WTC11 (cell line): ENCODE measurements around the gene SRC. TPM values are rescaled to one million over a fixed set of nuclear protein-coding genes. Genes with fewer than 3 reads are reported as not detected.
A peak's percentile ranks its signal among the peaks of the same experiment; 100 is the strongest.

Source experiments
- ATAC-seq: fragments of 200-7000 bp; cut with Tn5 transposase; 2 replicates; pipeline ENCODE4 v1.10.0; 2021; ENCODE audit warnings: mild to moderate bottlenecking, moderate library complexity
- CTCF ChIA-PET: fragments of 300-600 bp; sonication (Branson Sonifier 250); formaldehyde crosslinking; loops from one replicate; lab custom pipeline; 2021; ENCODE audit warnings: antibody characterized with exemption; lab: Charles Lee
- POLR2A ChIA-PET: fragments of 350-600 bp; sonication (Branson Sonifier 250); formaldehyde crosslinking; loops from one replicate; lab custom pipeline; 2021; ENCODE audit warnings: antibody characterized with exemption; lab: Charles Lee
- DNase-seq: peaks from one replicate; pipeline ENCODE4 v3.0.0; 2021; ENCODE audit warnings: low spot score
- H3K27ac Mint-ChIP-seq: 2 replicates; pipeline ENCODE4 v1.8.0; 2021; ENCODE audit warnings: mixed read lengths
- H3K27me3 Mint-ChIP-seq: 2 replicates; pipeline ENCODE4 v1.8.0; 2021; ENCODE audit warnings: low read depth, mild to moderate bottlenecking, moderate library complexity, mixed read lengths
- H3K36me3 Mint-ChIP-seq: 2 replicates; pipeline ENCODE4 v1.8.0; 2021; ENCODE audit warnings: mixed read lengths
- H3K4me1 Mint-ChIP-seq: 2 replicates; pipeline ENCODE4 v1.8.0; 2022; ENCODE audit warnings: mixed read lengths
- H3K4me3 Mint-ChIP-seq: 2 replicates; pipeline ENCODE4 v1.8.0; 2021; ENCODE audit warnings: mild to moderate bottlenecking, moderate library complexity, mixed read lengths
- H3K9me3 Mint-ChIP-seq: 2 replicates; pipeline ENCODE4 v1.8.0; 2021; ENCODE audit warnings: mixed read lengths
- AR ChIP-seq: fragments of 250-450 bp; sonication (Bioruptor Pico); IDR thresholded peaks from 2 replicates; pipeline ENCODE4 v1.9.0; 2021; ENCODE audit warnings: mild to moderate bottlenecking
- CTCF ChIP-seq: fragments of 200-600 bp; IDR thresholded peaks from 2 replicates; pipeline ENCODE4 v1.8.0; 2022; ENCODE audit warnings: antibody characterized with exemption
- E2F1 ChIP-seq: sonication (generic); formaldehyde crosslinking; IDR thresholded peaks from 2 replicates; pipeline ENCODE4 v1.8.0; 2022; ENCODE audit warnings: mild to moderate bottlenecking, missing genetic modification reagents
- E2F4 ChIP-seq: sonication (generic); formaldehyde crosslinking; IDR thresholded peaks from 2 replicates; pipeline ENCODE4 v1.8.1; 2022; ENCODE audit warnings: low read depth, mild to moderate bottlenecking, moderate library complexity, missing genetic modification reagents, borderline replicate concordance
- ERG ChIP-seq: fragments of 250-450 bp; sonication (Bioruptor Pico); IDR thresholded peaks from 2 replicates; pipeline ENCODE4 v1.8.0; 2021; ENCODE audit warnings: mild to moderate bottlenecking
- ETV6 ChIP-seq: sonication (generic); formaldehyde crosslinking; IDR thresholded peaks from 2 replicates; pipeline ENCODE4 v1.8.1; 2022; ENCODE audit warnings: mild to moderate bottlenecking, missing genetic modification reagents
- FOXJ3 ChIP-seq: sonication (generic); formaldehyde crosslinking; IDR thresholded peaks from 2 replicates; pipeline ENCODE4 v1.9.0; 2021; ENCODE audit warnings: missing genetic modification reagents, mild to moderate bottlenecking, borderline replicate concordance
- GABPB1 ChIP-seq: sonication (generic); formaldehyde crosslinking; IDR thresholded peaks from 2 replicates; pipeline ENCODE4 v1.8.1; 2023; ENCODE audit warnings: mild to moderate bottlenecking, missing genetic modification reagents
- HMGA2 ChIP-seq: fragments of 250-450 bp; sonication (Bioruptor Pico); IDR thresholded peaks from 2 replicates; pipeline ENCODE4 v1.4.0; 2021; ENCODE audit warnings: mild to moderate bottlenecking, moderate library complexity
- IRF2 ChIP-seq: sonication (generic); formaldehyde crosslinking; IDR thresholded peaks from 2 replicates; pipeline ENCODE4 v1.8.0; 2022; ENCODE audit warnings: low read depth, missing genetic modification reagents, borderline replicate concordance
- JAZF1 ChIP-seq: fragments of 250-450 bp; sonication (Bioruptor Pico); IDR thresholded peaks from 2 replicates; pipeline ENCODE4 v1.9.0; 2021; ENCODE audit warnings: moderate library complexity, mild to moderate bottlenecking, inconsistent platforms
- MAX ChIP-seq: sonication (generic); formaldehyde crosslinking; IDR thresholded peaks from 2 replicates; pipeline ENCODE4 v1.8.0; 2022; ENCODE audit warnings: mild to moderate bottlenecking, missing genetic modification reagents
- NFATC4 ChIP-seq: fragments of 250-450 bp; sonication (Bioruptor Pico); IDR thresholded peaks from 2 replicates; pipeline ENCODE4 v1.9.0; 2021; ENCODE audit warnings: mild to moderate bottlenecking
- NR3C1 ChIP-seq: sonication (generic); formaldehyde crosslinking; conservative IDR thresholded peaks from 2 replicates; pipeline ENCODE4 v1.8.1; 2023; ENCODE audit warnings: low read depth, mild to moderate bottlenecking, missing genetic modification reagents
- SMAD3 ChIP-seq: sonication (generic); formaldehyde crosslinking; IDR thresholded peaks from 2 replicates; pipeline ENCODE4 v1.8.0; 2022; ENCODE audit warnings: missing genetic modification reagents, mild to moderate bottlenecking, borderline replicate concordance
- SP1 ChIP-seq: sonication (generic); formaldehyde crosslinking; conservative IDR thresholded peaks from 2 replicates; pipeline ENCODE4 v1.8.1; 2022; ENCODE audit warnings: missing genetic modification reagents
- TEAD4 ChIP-seq: sonication (generic); formaldehyde crosslinking; IDR thresholded peaks from 2 replicates; pipeline ENCODE4 v1.8.0; 2022; ENCODE audit warnings: mild to moderate bottlenecking, missing genetic modification reagents
- ZBTB43 ChIP-seq: sonication (generic); formaldehyde crosslinking; IDR thresholded peaks from 2 replicates; pipeline ENCODE4 v1.8.1; 2023; ENCODE audit warnings: mild to moderate bottlenecking, missing genetic modification reagents
- ZMAT4 ChIP-seq: fragments of 250-450 bp; sonication (Bioruptor Pico); IDR thresholded peaks from 2 replicates; pipeline ENCODE4 v1.9.0; 2021; ENCODE audit warnings: mild to moderate bottlenecking
- ZNF671 ChIP-seq: fragments of 250-450 bp; sonication (Bioruptor Pico); IDR thresholded peaks from 2 replicates; pipeline ENCODE4 v1.8.0; 2021; ENCODE audit warnings: mild to moderate bottlenecking
- total RNA-seq: library from RNA; stranded (reverse); gene quantifications from 3 replicates; pipeline ENCODE4 v1.2.3, GENCODE V29; 2021

Gene SRC
- total RNA-seq, 1 experiment from 2014 or later = 33.3 TPM

- no peak for ATAC-seq
- H3K4me3 Mint-ChIP-seq = peak overlapping the region; percentile 30
Observed at GRCh38 chr20:37383229-37383989, 37.5 kb downstream of the SRC start.

More at GRCh38 chr20:37383229-37383989, 37.5 kb downstream of the SRC start:
- DNase-seq = no peak
- H3K27me3 Mint-ChIP-seq = no peaks in the 10 kb centered on the region
- no peaks in the 10 kb centered on the region for H3K9me3 Mint-ChIP-seq
- H3K36me3 Mint-ChIP-seq = peaks cover 4% of the 10 kb centered on the region; the same call in 1 of the 2 replicates
- H3K4me1 Mint-ChIP-seq = peaks cover 12% of the 10 kb centered on the region
- no peak for TF ChIP-seq ETV6 (CRISPR knock-in tag)
- TF ChIP-seq ZBTB43 (CRISPR knock-in tag) = no peak
- no peak for TF ChIP-seq TEAD4 (CRISPR knock-in tag)
- TF ChIP-seq SMAD3 (CRISPR knock-in tag) = no peak
- no peak for TF ChIP-seq ZMAT4 (CRISPR knock-in tag)
- TF ChIP-seq ERG (CRISPR knock-in tag) = no peak
- no peak for TF ChIP-seq HMGA2 (CRISPR knock-in tag)
- TF ChIP-seq GABPB1 = no peak
- TF ChIP-seq E2F1 (CRISPR knock-in tag) = no peak
- TF ChIP-seq CTCF = no peak
- TF ChIP-seq IRF2 (CRISPR knock-in tag) = no peak
- no peak for TF ChIP-seq MAX
- no peak for TF ChIP-seq NR3C1 (CRISPR knock-in tag)
- TF ChIP-seq FOXJ3 = no peak
- TF ChIP-seq E2F4 (CRISPR knock-in tag) = no peak
- no peak for TF ChIP-seq SP1 (CRISPR knock-in tag)
- no peak for TF ChIP-seq AR (CRISPR knock-in tag)
- TF ChIP-seq ZNF671 = no peak
- no peak for TF ChIP-seq NFATC4
- no peak for TF ChIP-seq JAZF1 (CRISPR knock-in tag)
- ChIA-PET POLR2A (interaction anchor here (1.6 kb wide), 2 partner anchors 9 to 13 kb away, joined by 3 to 4 read pairs; no protein-coding TSS in a partner anchor), CTCF (interaction anchor here (0.7 to 3.8 kb wide), 9 partner anchors 10 to 160 kb away, joined by 3 to 41 read pairs (median 6); no protein-coding TSS in a partner anchor)
- H3K27ac Mint-ChIP-seq = no peak overlapping the region
